HCT116 (cell line): ENCODE results near the gene OBP2B. TPM values are rescaled to one million over a fixed set of nuclear protein-coding genes. Genes with fewer than 3 reads are reported as not detected.
"Not testable (repeated sequence)": the region's sequence is repeated elsewhere in the genome, so short reads cannot be mapped to it uniquely, and the experiment has no call there.

ENCODE experiments used
- ATAC-seq: fragments of 200-7000 bp; cut with Tn5 transposase; 2 replicates; pipeline ENCODE4 v1.9.1; 2020; ENCODE audit warnings: mild to moderate bottlenecking, moderate library complexity
- BruUV-seq: library from RNA; stranded (reverse); fragments of 400-500 nt; replicated peaks from 2 replicates; lab custom pipeline; 2021; lab: Mats Ljungman, UMichigan
- CTCF ChIA-PET: fragments of 300-600 bp; sonication (Branson Sonifier 250); formaldehyde crosslinking; loops from one replicate; lab custom pipeline; 2021; ENCODE audit warnings: antibody characterized with exemption; lab: Charles Lee
- POLR2A ChIA-PET: fragments of 300-600, 350-600 bp; sonication (Branson Sonifier 250); formaldehyde crosslinking; loops from one replicate; lab custom pipeline; 2021; ENCODE audit warnings: antibody characterized with exemption; lab: Charles Lee
- RAD21 ChIA-PET, 2 experiments: fragments of 300-600 bp; sonication (Branson Sonifier 250); formaldehyde crosslinking; loops; one replicate each; lab custom pipeline; 2023; ENCODE audit warnings: low total read pairs in 2 of 2; ENCODE audit not compliant: uncharacterized antibody in 2 of 2, unreplicated experiment in 2 of 2, low non-redundant PET in 1 of 2; lab: Charles Lee
- DNase-seq: peaks from one replicate; pipeline ENCODE4 v3.0.0-alpha.2; 2010; ENCODE audit warnings: low read depth, low spot score
- H2AFZ ChIP-seq: fragments of 200-600 bp; shearing (Covaris generic), sonication (generic); 2 replicates; pipeline ENCODE4 v1.6.1; 2017; ENCODE audit warnings: low read depth, mixed run types, mixed read lengths, antibody characterized with exemption, low read length; ENCODE audit not compliant: poor library complexity, severe bottlenecking
- H3K27ac ChIP-seq: 2 replicates; pipeline ENCODE4 v1.5.1; 2012; ENCODE audit warnings: low read depth, low read length
- H3K27me3 ChIP-seq: fragments of 200-600 bp; sonication (generic); 2 replicates; pipeline ENCODE4 v1.6.1; 2016; ENCODE audit warnings: mixed run types, low read length, mixed read lengths; ENCODE audit not compliant: insufficient read depth
- H3K36me3 ChIP-seq, 2 experiments: fragments of 200-500 bp in 1 of 2; fragments of 200-600 bp in 1 of 2; sonication (Bioruptor generic) in 1 of 2; sonication (generic) in 1 of 2; 2 replicates each; pipeline versions ENCODE4 v1.5.1 to v1.6.1; 2014 to 2016; ENCODE audit warnings: low read length in 2 of 2, inconsistent platforms in 1 of 2, mixed read lengths in 1 of 2, mixed run types in 1 of 2; ENCODE audit not compliant: insufficient read depth in 2 of 2, control insufficient read depth in 1 of 2
- H3K4me1 ChIP-seq, 2 experiments: fragments of 200-600 bp in 1 of 2; sonication (generic) in 1 of 2; 2 replicates each; pipeline versions ENCODE4 v1.5.1 to v1.6.1; 2012 to 2017; ENCODE audit warnings: low read length in 2 of 2, inconsistent platforms in 1 of 2, mild to moderate bottlenecking in 1 of 2, mixed read lengths in 1 of 2, mixed run types in 1 of 2, moderate library complexity in 1 of 2; ENCODE audit not compliant: insufficient read depth in 2 of 2, control insufficient read depth in 1 of 2
- H3K4me2 ChIP-seq: fragments of 200-600 bp; sonication (generic); 2 replicates; pipeline ENCODE4 v1.6.1; 2017; ENCODE audit warnings: mixed run types, low read length, mixed read lengths
- H3K4me3 ChIP-seq, 2 experiments: fragments of 200-600 bp in 1 of 2; sonication (generic) in 1 of 2; replicated peaks in 1 of 2; 2 replicates each; pipeline ENCODE4 v1.5.1; 2011 to 2016; ENCODE audit warnings: low read length in 2 of 2, control low read depth in 1 of 2, low read depth in 1 of 2, mild to moderate bottlenecking in 1 of 2, mixed read lengths in 1 of 2, mixed run types in 1 of 2
- H3K79me2 ChIP-seq: fragments of 200-600 bp; sonication (generic); 2 replicates; pipeline ENCODE4 v1.6.1; 2017; ENCODE audit warnings: mild to moderate bottlenecking, mixed run types, low read length, moderate library complexity, mixed read lengths; ENCODE audit not compliant: insufficient read depth
- H3K9ac ChIP-seq: fragments of 200-600 bp; sonication (generic); 2 replicates; pipeline ENCODE4 v1.6.1; 2016; ENCODE audit warnings: low read length, mixed read lengths
- H3K9me2 ChIP-seq: fragments of 200-600 bp; sonication (generic), shearing (Covaris generic); 2 replicates; pipeline ENCODE4 v1.6.1; 2017; ENCODE audit warnings: mixed run types, mild to moderate bottlenecking, moderate library complexity; ENCODE audit not compliant: insufficient read depth
- H3K9me3 ChIP-seq, 2 experiments: fragments of 200-500 bp in 1 of 2; fragments of 200-600 bp in 1 of 2; sonication (Bioruptor generic) in 1 of 2; sonication (generic) in 1 of 2; 2 replicates each; pipeline ENCODE4 v1.6.1; 2014 to 2017; ENCODE audit warnings: low read length in 2 of 2, mixed read lengths in 2 of 2, inconsistent platforms in 1 of 2, low read depth in 1 of 2, mild to moderate bottlenecking in 1 of 2, mixed run types in 1 of 2, moderate library complexity in 1 of 2; ENCODE audit not compliant: control insufficient read depth in 1 of 2, insufficient read depth in 1 of 2
- H4K20me1 ChIP-seq: fragments of 200-600 bp; sonication (generic), shearing (Covaris generic); 2 replicates; pipeline ENCODE4 v1.6.1; 2017; ENCODE audit warnings: mixed run types, mild to moderate bottlenecking, moderate library complexity; ENCODE audit not compliant: insufficient read depth
- CEBPB ChIP-seq: IDR thresholded peaks from 2 replicates; pipeline ENCODE4 v1.6.1; 2012; ENCODE audit warnings: low read depth
- EZH2 ChIP-seq: fragments of 200-600 bp; sonication (generic); IDR thresholded peaks from 2 replicates; pipeline ENCODE4 v1.6.1; 2017; ENCODE audit warnings: antibody characterized with exemption, mixed run types
- EZH2phosphoT487 ChIP-seq: fragments of 200-600 bp; IDR thresholded peaks from 2 replicates; pipeline ENCODE4 v1.6.1; 2018; ENCODE audit warnings: antibody characterized with exemption, borderline replicate concordance
- POLR2A ChIP-seq: IDR thresholded peaks from 2 replicates; pipeline ENCODE4 v1.7.0; 2011; ENCODE audit warnings: borderline replicate concordance; ENCODE audit not compliant: insufficient read depth, insufficient read length; ENCODE audit errors: extremely low read depth
- YY1 ChIP-seq: IDR thresholded peaks from 2 replicates; pipeline ENCODE4 v1.6.1; 2011; ENCODE audit warnings: low read length, low read depth, moderate library complexity, mild to moderate bottlenecking; ENCODE audit not compliant: insufficient replicate concordance; ENCODE audit errors: extremely low read depth
- ZBTB33 ChIP-seq: IDR thresholded peaks from 2 replicates; pipeline ENCODE4 v1.6.1; 2011; ENCODE audit warnings: mild to moderate bottlenecking, low read length, moderate library complexity; ENCODE audit not compliant: insufficient replicate concordance; ENCODE audit errors: extremely low read depth
- ZFX ChIP-seq: fragments of 450-650 bp; IDR thresholded peaks from 2 replicates; pipeline ENCODE4 v1.6.1; 2017
- intact Hi-C: fragments of 100-400 bp; cut with micrococcal nuclease; formaldehyde crosslinking; loops from 2 replicates; pipeline ENCODE4 v1.10.0; 2022
- total RNA-seq: library from RNA; stranded (reverse); gene quantifications from one replicate; pipeline ENCODE4 v1.2.1, GENCODE V29; 2021; ENCODE audit not compliant: unreplicated experiment
- TF ChIP-seq, protein P1 (sequence below), 3 experiments: fragments of 200-600 bp in 1 of 3; sonication (generic) in 1 of 3; IDR thresholded peaks in 2 of 3; conservative IDR thresholded peaks in 1 of 3; 2 replicates each; pipeline ENCODE4 v1.5.1; 2012 to 2017; ENCODE audit warnings: low read depth in 2 of 3, low read length in 2 of 3, antibody characterized with exemption in 1 of 3, borderline replicate concordance in 1 of 3, control low read depth in 1 of 3, mild to moderate bottlenecking in 1 of 3, mixed read lengths in 1 of 3, mixed run types in 1 of 3, moderate library complexity in 1 of 3; ENCODE audit not compliant: insufficient read depth in 1 of 3

The OBP2B gene
- total RNA-seq, 1 experiment from 2014 or later: not detected

- BruUV-seq, H3K27ac ChIP-seq, H3K4me2 ChIP-seq, H3K9me3 ChIP-seq, H3K9me2 ChIP-seq, POLR2A ChIA-PET, H3K36me3 ChIP-seq, H3K9ac ChIP-seq, intact Hi-C loops, H4K20me1 ChIP-seq, H3K4me3 ChIP-seq, DNase-seq, H2AFZ ChIP-seq, H3K4me1 ChIP-seq, RAD21 ChIA-PET, ATAC-seq, H3K79me2 ChIP-seq: not testable (repeated sequence)
- H3K27me3 ChIP-seq: peaks cover 22% of the 10 kb centered on the region
- CTCF ChIA-PET: interaction anchor here (1.3 kb wide), 1 partner anchor 17 kb away, joined by 3 read pairs; no protein-coding TSS in a partner anchor
Observed at GRCh38 chr9:133221994-133222393, 12.9 kb upstream of the OBP2B start.

DNA sequence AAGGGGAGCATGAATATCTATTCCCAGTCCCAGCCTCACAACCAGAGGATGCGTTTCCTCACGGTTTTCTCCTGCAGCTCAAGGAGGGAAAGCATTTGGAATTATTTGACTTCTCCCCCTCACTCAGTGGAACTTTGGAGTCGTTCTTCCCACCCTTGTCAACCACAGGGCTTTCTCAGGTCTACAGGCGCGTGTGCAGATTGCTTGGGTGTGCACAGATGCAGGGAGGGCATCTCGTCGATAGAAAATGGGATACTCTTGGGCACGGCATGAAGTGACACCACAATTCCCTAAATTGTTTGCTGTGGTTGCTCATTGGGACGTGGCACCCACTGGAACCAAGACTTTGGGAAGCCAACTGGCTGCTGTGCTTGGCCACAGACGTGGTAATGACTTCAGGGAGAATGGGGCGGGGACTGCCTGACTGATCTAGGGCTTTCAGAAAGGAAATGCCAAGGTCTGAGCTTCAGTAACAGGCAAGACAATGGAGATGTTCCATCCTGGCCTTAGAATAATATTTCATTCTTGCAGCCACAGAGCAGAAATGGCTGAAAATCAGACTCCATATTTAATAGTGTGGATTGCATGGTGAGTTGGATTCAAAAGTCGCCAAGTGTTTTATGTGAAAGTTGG, 12.2 kb upstream of the OBP2B start:
- Histone ChIP-seq H3K4me3 (no peak overlapping the region), H3K79me2 (no peaks in the 10 kb centered on the region), H3K27ac (no peak overlapping the region), H3K27me3 (peaks cover 25% of the 10 kb centered on the region), H3K9me3 (no peaks in the 10 kb centered on the region), H3K9ac (no peak overlapping the region), H3K9me2 (no peaks in the 10 kb centered on the region), H4K20me1 (no peaks in the 10 kb centered on the region), H3K36me3 (no peaks in the 10 kb centered on the region), H3K4me2 (no peak overlapping the region), H2AFZ (no peak overlapping the region), H3K4me1 (no peaks in the 10 kb centered on the region)
- TF ChIP-seq ZBTB33 (no peak), EZH2phosphoT487 (no peak), CEBPB (no peak), POLR2A (no peak), YY1 (no peak), EZH2 (no peak), ZFX (no peak)
- TF ChIP-seq, protein P1, sequence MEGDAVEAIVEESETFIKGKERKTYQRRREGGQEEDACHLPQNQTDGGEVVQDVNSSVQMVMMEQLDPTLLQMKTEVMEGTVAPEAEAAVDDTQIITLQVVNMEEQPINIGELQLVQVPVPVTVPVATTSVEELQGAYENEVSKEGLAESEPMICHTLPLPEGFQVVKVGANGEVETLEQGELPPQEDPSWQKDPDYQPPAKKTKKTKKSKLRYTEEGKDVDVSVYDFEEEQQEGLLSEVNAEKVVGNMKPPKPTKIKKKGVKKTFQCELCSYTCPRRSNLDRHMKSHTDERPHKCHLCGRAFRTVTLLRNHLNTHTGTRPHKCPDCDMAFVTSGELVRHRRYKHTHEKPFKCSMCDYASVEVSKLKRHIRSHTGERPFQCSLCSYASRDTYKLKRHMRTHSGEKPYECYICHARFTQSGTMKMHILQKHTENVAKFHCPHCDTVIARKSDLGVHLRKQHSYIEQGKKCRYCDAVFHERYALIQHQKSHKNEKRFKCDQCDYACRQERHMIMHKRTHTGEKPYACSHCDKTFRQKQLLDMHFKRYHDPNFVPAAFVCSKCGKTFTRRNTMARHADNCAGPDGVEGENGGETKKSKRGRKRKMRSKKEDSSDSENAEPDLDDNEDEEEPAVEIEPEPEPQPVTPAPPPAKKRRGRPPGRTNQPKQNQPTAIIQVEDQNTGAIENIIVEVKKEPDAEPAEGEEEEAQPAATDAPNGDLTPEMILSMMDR (IDR thresholded peaks at IDR 0.05 in 2 of 3, conservative IDR thresholded peaks at IDR 0.05 in 1 of 3; ENCODE audit: borderline replicate concordance in 1 of 3, insufficient read depth in 1 of 3, low read depth in 2 of 3, low read length in 2 of 3): no peak
- intact Hi-C loops: no loop called here
- RAD21 ChIA-PET: no interaction called here
- DNase-seq: no peak
- POLR2A ChIA-PET: no interaction called here
- ATAC-seq: no peak
- CTCF ChIA-PET: no interaction called here
- BruUV-seq: no TSS peak
